GM10248 (cell line): ENCODE measurements around the gene RASGRP1.

Source experiments
- CTCF ChIA-PET: fragments of 300-600 bp; sonication (Branson Sonifier 250); formaldehyde crosslinking; extraction: SDS; loops from one replicate; lab custom pipeline; 2021; ENCODE audit warnings: antibody characterized with exemption; lab: Yijun Ruan, JAX
- POLR2A ChIA-PET: fragments of 350-650 bp; sonication (Branson Sonifier 250); formaldehyde crosslinking; extraction: SDS; loops from one replicate; lab custom pipeline; 2020; ENCODE audit warnings: antibody characterized with exemption; lab: Yijun Ruan, JAX
- DNase-seq: peaks from one replicate; pipeline ENCODE4 v3.0.0; 2012; ENCODE audit errors: extremely low spot score
- CTCF ChIP-seq: IDR thresholded peaks from 2 replicates; pipeline ENCODE4 v1.5.1; 2012; ENCODE audit warnings: mild to moderate bottlenecking, low read depth; ENCODE audit errors: extremely low read depth, missing control alignments, control extremely low read depth

The RASGRP1 gene

GRCh38 chr15:38531509-38531908 lies 33.1 kb downstream of the RASGRP1 start:
- DNase-seq, result no peak
- ChIA-PET POLR2A (no interaction called here), CTCF (interaction anchor here (0.9 to 2.9 kb wide), 7 partner anchors 10 to 168 kb away, joined by 3 to 14 read pairs (median 6); partner anchors contain the start of gene RASGRP1)
- no peak for TF ChIP-seq CTCF

- TF ChIP-seq CTCF, result no peak
- POLR2A ChIA-PET, result no interaction called here
- no peak for DNase-seq
- CTCF ChIA-PET, result interaction anchor here (1.4 to 1.9 kb wide), 2 partner anchors 12 to 153 kb away, joined by 5 to 6 read pairs; no protein-coding TSS in a partner anchor
These were observed 34.5 kb downstream of the RASGRP1 start for GRCh38 chr15:38530113-38530512.

- TF ChIP-seq CTCF, result no peak
- DNase-seq, result no peak
- POLR2A ChIA-PET, result interaction anchor here (0.6 kb wide), 1 partner anchor 92 kb away, joined by 7 read pairs; no protein-coding TSS in a partner anchor
- CTCF ChIA-PET, result interaction anchor here (1.0 to 1.1 kb wide), 2 partner anchors 36 to 38 kb away, joined by 3 read pairs; partner anchors contain the start of gene RASGRP1
These were observed 36.3 kb downstream of the RASGRP1 start for GRCh38 chr15:38528294-38528693.

- TF ChIP-seq CTCF, result no peak
- ChIA-PET POLR2A (no interaction called here), CTCF (interaction anchor here (0.7 to 3.0 kb wide), 4 partner anchors 9 to 86 kb away, joined by 3 to 9 read pairs (median 4); partner anchors contain the start of gene RASGRP1)
- DNase-seq, result no peak
These were observed 38.5 kb downstream of the RASGRP1 start for GRCh38 chr15:38526158-38526557.

- TF ChIP-seq CTCF, result no peak
- CTCF ChIA-PET, result interaction anchor here (0.7 to 3.0 kb wide), 6 partner anchors 9 to 167 kb away, joined by 3 to 9 read pairs (median 3); partner anchors contain the start of gene RASGRP1
- DNase-seq, result no peak
- POLR2A ChIA-PET, result no interaction called here
These were observed 39.1 kb downstream of the RASGRP1 start for GRCh38 chr15:38525489-38525888.

- no peak for DNase-seq
- no peak for TF ChIP-seq CTCF
- CTCF ChIA-PET, result interaction anchor here (0.6 to 3.0 kb wide), 6 partner anchors 9 to 168 kb away, joined by 3 to 9 read pairs (median 4); partner anchors contain the start of gene RASGRP1
- POLR2A ChIA-PET, result no interaction called here
These were observed 40.5 kb downstream of the RASGRP1 start for GRCh38 chr15:38524156-38524555.
